Ishikawa (cell line): ENCODE data around the gene FAM171A1.

Experiments used
- CEBPB ChIP-seq: IDR thresholded peaks from 2 replicates; pipeline ENCODE4 v1.6.1; 2012
- CREB1 ChIP-seq: IDR thresholded peaks from 2 replicates; pipeline ENCODE4 v1.6.1; 2012; ENCODE audit warnings: low read depth
- EP300 ChIP-seq: IDR thresholded peaks from 2 replicates; pipeline ENCODE4 v1.6.1; 2012; ENCODE audit warnings: borderline replicate concordance
- MAX ChIP-seq: IDR thresholded peaks from 2 replicates; pipeline ENCODE4 v1.6.1; 2012
- RAD21 ChIP-seq: IDR thresholded peaks from 2 replicates; pipeline ENCODE4 v1.6.1; 2012; ENCODE audit warnings: low read depth
- TAF1 ChIP-seq: IDR thresholded peaks from 2 replicates; pipeline ENCODE4 v1.6.1; 2012; ENCODE audit warnings: low read depth, mild to moderate bottlenecking
- TCF12 ChIP-seq: IDR thresholded peaks from 2 replicates; pipeline ENCODE4 v1.6.1; 2012; ENCODE audit warnings: low read depth
- TEAD4 ChIP-seq: IDR thresholded peaks from 2 replicates; pipeline ENCODE4 v1.6.1; 2012
- USF1 ChIP-seq: IDR thresholded peaks from 2 replicates; pipeline ENCODE4 v1.6.1; 2012
- YY1 ChIP-seq: IDR thresholded peaks from 2 replicates; pipeline ENCODE4 v1.6.1; 2012; ENCODE audit warnings: low read depth
- ZBTB7A ChIP-seq: IDR thresholded peaks from 2 replicates; pipeline ENCODE4 v1.6.1; 2012; ENCODE audit warnings: low read depth
- TF ChIP-seq, protein P1 (sequence below): IDR thresholded peaks from 2 replicates; pipeline ENCODE4 v1.6.1; 2012; ENCODE audit warnings: low read depth, mild to moderate bottlenecking

DNA sequence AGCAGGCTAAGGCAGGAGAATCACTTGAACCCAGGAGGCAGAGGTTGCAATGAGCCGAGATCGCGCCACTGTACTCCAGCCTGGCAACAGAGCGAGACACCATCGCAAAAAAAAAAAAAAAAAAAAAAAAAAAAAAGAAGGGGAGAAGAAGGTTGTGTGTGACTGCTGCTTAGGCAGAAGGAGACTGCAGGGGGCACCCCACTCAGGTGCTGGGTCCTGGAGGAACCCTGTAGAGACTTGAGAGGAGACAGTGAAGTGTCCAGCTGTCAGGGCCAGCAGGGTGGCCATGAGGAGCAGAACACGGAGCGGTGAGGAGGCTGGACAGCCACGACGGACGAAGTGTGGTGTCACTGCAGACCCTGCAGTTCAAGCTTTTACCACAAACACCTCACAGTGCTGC lies 103.6 kb downstream of the FAM171A1 start:
- TF ChIP-seq TEAD4 (no peak), CEBPB (no peak), RAD21 (no peak), CREB1 (no peak), YY1 (no peak), TCF12 (no peak), USF1 (no peak), MAX (no peak), TAF1 (no peak), EP300 (no peak), ZBTB7A (no peak)
- TF ChIP-seq, protein P1, sequence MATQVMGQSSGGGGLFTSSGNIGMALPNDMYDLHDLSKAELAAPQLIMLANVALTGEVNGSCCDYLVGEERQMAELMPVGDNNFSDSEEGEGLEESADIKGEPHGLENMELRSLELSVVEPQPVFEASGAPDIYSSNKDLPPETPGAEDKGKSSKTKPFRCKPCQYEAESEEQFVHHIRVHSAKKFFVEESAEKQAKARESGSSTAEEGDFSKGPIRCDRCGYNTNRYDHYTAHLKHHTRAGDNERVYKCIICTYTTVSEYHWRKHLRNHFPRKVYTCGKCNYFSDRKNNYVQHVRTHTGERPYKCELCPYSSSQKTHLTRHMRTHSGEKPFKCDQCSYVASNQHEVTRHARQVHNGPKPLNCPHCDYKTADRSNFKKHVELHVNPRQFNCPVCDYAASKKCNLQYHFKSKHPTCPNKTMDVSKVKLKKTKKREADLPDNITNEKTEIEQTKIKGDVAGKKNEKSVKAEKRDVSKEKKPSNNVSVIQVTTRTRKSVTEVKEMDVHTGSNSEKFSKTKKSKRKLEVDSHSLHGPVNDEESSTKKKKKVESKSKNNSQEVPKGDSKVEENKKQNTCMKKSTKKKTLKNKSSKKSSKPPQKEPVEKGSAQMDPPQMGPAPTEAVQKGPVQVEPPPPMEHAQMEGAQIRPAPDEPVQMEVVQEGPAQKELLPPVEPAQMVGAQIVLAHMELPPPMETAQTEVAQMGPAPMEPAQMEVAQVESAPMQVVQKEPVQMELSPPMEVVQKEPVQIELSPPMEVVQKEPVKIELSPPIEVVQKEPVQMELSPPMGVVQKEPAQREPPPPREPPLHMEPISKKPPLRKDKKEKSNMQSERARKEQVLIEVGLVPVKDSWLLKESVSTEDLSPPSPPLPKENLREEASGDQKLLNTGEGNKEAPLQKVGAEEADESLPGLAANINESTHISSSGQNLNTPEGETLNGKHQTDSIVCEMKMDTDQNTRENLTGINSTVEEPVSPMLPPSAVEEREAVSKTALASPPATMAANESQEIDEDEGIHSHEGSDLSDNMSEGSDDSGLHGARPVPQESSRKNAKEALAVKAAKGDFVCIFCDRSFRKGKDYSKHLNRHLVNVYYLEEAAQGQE: no peak
